Activated naive CD4-positive, alpha-beta T cell treated with anti-CD3 and anti-CD28 coated beads, Interleukin-2, amount 10 ng/mL, durations not matched to agents 7 days and 5 days (primary cell): ENCODE data around the gene PCDHGA1.
A peak's percentile ranks its signal among the peaks of the same experiment; 100 is the strongest.

Experiments
- CTCF ChIA-PET: fragments of 350-600 bp; sonication (Branson Sonifier 250); formaldehyde crosslinking; loops from one replicate; lab custom pipeline; 2021; ENCODE audit warnings: antibody characterized with exemption; lab: Charles Lee
- DNase-seq: peaks from one replicate; pipeline ENCODE4 v3.0.0-alpha.2; 2020
- H3K27ac Mint-ChIP-seq: one replicate; pipeline ENCODE4 v1.8.0; 2021; ENCODE audit warnings: mild to moderate bottlenecking, moderate library complexity, mixed read lengths
- H3K27me3 Mint-ChIP-seq: one replicate; pipeline ENCODE4 v1.8.0; 2021; ENCODE audit warnings: mild to moderate bottlenecking, mixed read lengths
- H3K36me3 Mint-ChIP-seq: one replicate; pipeline ENCODE4 v1.8.0; 2021; ENCODE audit warnings: mixed read lengths
- H3K4me1 Mint-ChIP-seq: one replicate; pipeline ENCODE4 v1.8.0; 2021; ENCODE audit warnings: mixed read lengths
- H3K4me3 Mint-ChIP-seq: one replicate; pipeline ENCODE4 v1.8.0; 2021; ENCODE audit warnings: mild to moderate bottlenecking, moderate library complexity, mixed read lengths
- H3K9me3 Mint-ChIP-seq: one replicate; pipeline ENCODE4 v1.8.0; 2021; ENCODE audit warnings: mixed read lengths

PCDHGA1 gene

GRCh38 chr5:141519605-141520565 is 189.6 kb downstream of the PCDHGA1 start:
- peaks cover 13% of the 10 kb centered on the region for H3K4me1 Mint-ChIP-seq
- DNase-seq: no peak
- H3K9me3 Mint-ChIP-seq: no peaks in the 10 kb centered on the region
- no peaks in the 10 kb centered on the region for H3K27me3 Mint-ChIP-seq
- H3K4me3 Mint-ChIP-seq: no peak overlapping the region
- H3K36me3 Mint-ChIP-seq: peaks cover 81% of the 10 kb centered on the region
- no peak overlapping the region for H3K27ac Mint-ChIP-seq
- CTCF ChIA-PET: interaction anchor here (0.6 to 4.4 kb wide), 4 partner anchors 38 to 89 kb away, joined by 3 to 15 read pairs (median 9); partner anchors contain the start of gene PCDHGA12

- Mint-ChIP-seq H3K27me3 (no peaks in the 10 kb centered on the region), H3K4me1 (peaks cover 9% of the 10 kb centered on the region), H3K9me3 (no peaks in the 10 kb centered on the region), H3K4me3 (no peak overlapping the region), H3K27ac (peak overlapping the region; percentile 54), H3K36me3 (peaks cover 83% of the 10 kb centered on the region)
- CTCF ChIA-PET: interaction anchor here (1.1 to 4.4 kb wide), 11 partner anchors 9 to 197 kb away, joined by 3 to 15 read pairs (median 6); partner anchors contain the start of genes PCDHGA10, PCDHGA12, PCDHGA4 and PCDHGB3
- no peak for DNase-seq
These were observed 191.0 kb downstream of the PCDHGA1 start for GRCh38 chr5:141521244-141521781.

- Mint-ChIP-seq H3K9me3 (no peaks in the 10 kb centered on the region), H3K27me3 (no peaks in the 10 kb centered on the region), H3K27ac (peak overlapping the region; percentile 53), H3K4me3 (no peak overlapping the region), H3K4me1 (peaks cover 9% of the 10 kb centered on the region), H3K36me3 (peaks cover 82% of the 10 kb centered on the region)
- DNase-seq: no peak
- CTCF ChIA-PET: interaction anchor here (1.1 to 4.4 kb wide), 13 partner anchors 10 to 330 kb away, joined by 3 to 15 read pairs (median 6); partner anchors contain the start of genes PCDHB10, PCDHGA10, PCDHGA11 and PCDHGA12
These were observed 192.0 kb downstream of the PCDHGA1 start for GRCh38 chr5:141522301-141522700.

GRCh38 chr5:141523991-141524390 is 193.7 kb downstream of the PCDHGA1 start:
- no peaks in the 10 kb centered on the region for H3K9me3 Mint-ChIP-seq
- peaks cover 9% of the 10 kb centered on the region for H3K4me1 Mint-ChIP-seq
- CTCF ChIA-PET: interaction anchor here (0.8 to 4.4 kb wide), 17 partner anchors 9 to 429 kb away, joined by 3 to 15 read pairs (median 6); partner anchors contain the start of genes PCDHB10, PCDHGA10, PCDHGA11 and PCDHGA12
- H3K36me3 Mint-ChIP-seq: peaks cover 82% of the 10 kb centered on the region
- no peaks in the 10 kb centered on the region for H3K27me3 Mint-ChIP-seq
- DNase-seq: no peak
- H3K27ac Mint-ChIP-seq: no peak overlapping the region
- H3K4me3 Mint-ChIP-seq: no peak overlapping the region

GRCh38 chr5:141524604-141525597 is 194.6 kb downstream of the PCDHGA1 start:
- H3K27ac Mint-ChIP-seq: no peak overlapping the region
- H3K36me3 Mint-ChIP-seq: peaks cover 79% of the 10 kb centered on the region
- H3K4me3 Mint-ChIP-seq: no peak overlapping the region
- CTCF ChIA-PET: interaction anchor here (0.6 to 4.4 kb wide), 18 partner anchors 9 to 784 kb away, joined by 3 to 15 read pairs (median 4); partner anchors contain the start of genes PCDHGA10, PCDHGA11, PCDHGA12 and PCDHGA4
- peak; percentile 56 for DNase-seq
- no peaks in the 10 kb centered on the region for H3K27me3 Mint-ChIP-seq
- peaks cover 9% of the 10 kb centered on the region for H3K4me1 Mint-ChIP-seq
- no peaks in the 10 kb centered on the region for H3K9me3 Mint-ChIP-seq

GRCh38 chr5:141525653-141526052 is 195.3 kb downstream of the PCDHGA1 start:
- CTCF ChIA-PET: interaction anchor here (0.6 to 2.8 kb wide), 10 partner anchors 8 to 785 kb away, joined by 3 to 15 read pairs (median 4); partner anchors contain the start of genes PCDHGA10, PCDHGA11, PCDHGA12 and PCDHGA4
- H3K27ac Mint-ChIP-seq: no peak overlapping the region
- H3K36me3 Mint-ChIP-seq: peaks cover 71% of the 10 kb centered on the region

GRCh38 chr5:141527426-141527825 is 197.1 kb downstream of the PCDHGA1 start:
- H3K36me3 Mint-ChIP-seq: peaks cover 57% of the 10 kb centered on the region
- CTCF ChIA-PET: interaction anchor here (2.8 kb wide), 1 partner anchor 14 kb away, joined by 15 read pairs; no protein-coding TSS in a partner anchor
- peaks cover 1% of the 10 kb centered on the region for H3K4me1 Mint-ChIP-seq
- no peak overlapping the region for H3K27ac Mint-ChIP-seq
- DNase-seq: no peak
- H3K9me3 Mint-ChIP-seq: no peaks in the 10 kb centered on the region
- no peak overlapping the region for H3K4me3 Mint-ChIP-seq
- no peaks in the 10 kb centered on the region for H3K27me3 Mint-ChIP-seq

More at GRCh38 chr5:141525653-141526052, 195.3 kb downstream of the PCDHGA1 start:
- Mint-ChIP-seq H3K4me3 (no peak overlapping the region), H3K27me3 (no peaks in the 10 kb centered on the region), H3K9me3 (no peaks in the 10 kb centered on the region), H3K4me1 (peaks cover 9% of the 10 kb centered on the region)
- no peak for DNase-seq

- Mint-ChIP-seq H3K27me3 (no peaks in the 10 kb centered on the region), H3K4me1 (no peaks in the 10 kb centered on the region), H3K4me3 (no peak overlapping the region), H3K36me3 (peaks cover 49% of the 10 kb centered on the region), H3K9me3 (no peaks in the 10 kb centered on the region), H3K27ac (no peak overlapping the region)
- CTCF ChIA-PET: interaction anchor here (1.1 to 2.8 kb wide), 2 partner anchors 15 to 27 kb away, joined by 3 to 15 read pairs; no protein-coding TSS in a partner anchor
- DNase-seq: no peak
These were observed 198.1 kb downstream of the PCDHGA1 start for GRCh38 chr5:141528291-141528984.

- no peak for DNase-seq
- Mint-ChIP-seq H3K36me3 (peaks cover 46% of the 10 kb centered on the region), H3K9me3 (no peaks in the 10 kb centered on the region), H3K4me3 (no peak overlapping the region), H3K27ac (no peak overlapping the region), H3K4me1 (no peaks in the 10 kb centered on the region), H3K27me3 (no peaks in the 10 kb centered on the region)
- CTCF ChIA-PET: interaction anchor here (1.1 kb wide), 1 partner anchor 27 kb away, joined by 3 read pairs; no protein-coding TSS in a partner anchor
These were observed 198.7 kb downstream of the PCDHGA1 start for GRCh38 chr5:141529002-141529401.

- Mint-ChIP-seq H3K4me3 (no peak overlapping the region), H3K27me3 (no peaks in the 10 kb centered on the region), H3K27ac (no peak overlapping the region), H3K9me3 (no peaks in the 10 kb centered on the region), H3K4me1 (no peaks in the 10 kb centered on the region), H3K36me3 (peaks cover 47% of the 10 kb centered on the region)
- no peak for DNase-seq
- CTCF ChIA-PET: no interaction called here
These were observed 199.6 kb downstream of the PCDHGA1 start for GRCh38 chr5:141529873-141530272.

- no peaks in the 10 kb centered on the region for H3K27me3 Mint-ChIP-seq
- DNase-seq: no peak
- no peak overlapping the region for H3K27ac Mint-ChIP-seq
- CTCF ChIA-PET: interaction anchor here (2.8 kb wide), 1 partner anchor 8 kb away, joined by 12 read pairs; no protein-coding TSS in a partner anchor
- H3K9me3 Mint-ChIP-seq: no peaks in the 10 kb centered on the region
- H3K4me1 Mint-ChIP-seq: no peaks in the 10 kb centered on the region
- no peak overlapping the region for H3K4me3 Mint-ChIP-seq
- peaks cover 39% of the 10 kb centered on the region for H3K36me3 Mint-ChIP-seq
These were observed 202.4 kb downstream of the PCDHGA1 start for GRCh38 chr5:141532726-141533125.

- Mint-ChIP-seq H3K4me3 (no peak overlapping the region), H3K9me3 (no peaks in the 10 kb centered on the region), H3K36me3 (peaks cover 29% of the 10 kb centered on the region), H3K27me3 (no peaks in the 10 kb centered on the region), H3K4me1 (no peaks in the 10 kb centered on the region), H3K27ac (no peak overlapping the region)
- CTCF ChIA-PET: interaction anchor here (1.2 to 2.8 kb wide), 2 partner anchors 9 to 24 kb away, joined by 4 to 12 read pairs; no protein-coding TSS in a partner anchor
- DNase-seq: no peak
These were observed 203.6 kb downstream of the PCDHGA1 start for GRCh38 chr5:141533897-141534296.
